Lung (tissue), 12 donors: Measurements from ENCODE around the gene EIF3F. TPM values are rescaled to one million over a fixed set of nuclear protein-coding genes. Genes with fewer than 3 reads are reported as not detected.

ENCODE experiments used
- ATAC-seq: fragments of 200-7000 bp; cut with Tn5 transposase; one replicate; pipeline ENCODE4 v1.9.1; 2020; ENCODE audit warnings: moderate number of reproducible peaks; ENCODE audit not compliant: insufficient read depth, low FRiP score
- DNase-seq, 3 donors: peaks; one replicate each; pipeline ENCODE4 v3.0.0-alpha.2; 2013 to 2017
- H3K27ac ChIP-seq, 2 donors: one replicate each; pipeline ENCODE4 v1.5.1; 2013; ENCODE audit warnings: mild to moderate bottlenecking in 2 of 2, moderate library complexity in 2 of 2, control low read depth in 1 of 2, inconsistent platforms in 1 of 2, low read depth in 1 of 2, low read length in 1 of 2
- H3K27me3 ChIP-seq, 3 donors: one replicate each; pipeline ENCODE4 v1.5.1; 2013; ENCODE audit warnings: low read length in 2 of 3; ENCODE audit not compliant: control insufficient read depth in 3 of 3, insufficient read depth in 3 of 3
- H3K36me3 ChIP-seq, 4 donors: one replicate each; pipeline ENCODE4 v1.5.1; 2013; ENCODE audit warnings: low read length in 4 of 4, mild to moderate bottlenecking in 1 of 4, moderate library complexity in 1 of 4; ENCODE audit not compliant: control insufficient read depth in 4 of 4, insufficient read depth in 4 of 4
- H3K4me1 ChIP-seq, 5 donors: one replicate each; pipeline ENCODE4 v1.5.1; 2013; ENCODE audit warnings: low read length in 5 of 5, mild to moderate bottlenecking in 2 of 5, moderate library complexity in 1 of 5; ENCODE audit not compliant: control insufficient read depth in 5 of 5, insufficient read depth in 5 of 5
- H3K4me3 ChIP-seq: one replicate; pipeline ENCODE4 v1.5.1; 2013; ENCODE audit warnings: mild to moderate bottlenecking, control low read depth, moderate library complexity
- H3K9ac ChIP-seq, 2 donors: one replicate each; pipeline ENCODE4 v1.5.1; 2013; ENCODE audit warnings: low read length in 2 of 2, control low read depth in 1 of 2; ENCODE audit not compliant: insufficient read depth in 1 of 2
- H3K9me3 ChIP-seq, 4 donors: one replicate each; pipeline ENCODE4 v1.5.1; 2013; ENCODE audit warnings: low read length in 3 of 4, mild to moderate bottlenecking in 1 of 4, moderate library complexity in 1 of 4; ENCODE audit not compliant: control insufficient read depth in 4 of 4, insufficient read depth in 3 of 4
- WGBS, 2 donors: extraction: QIAGEN DNeasy Blood & Tissue Kit; methylation state at CpG; one replicate each; pipeline ENCODE4 v1.1.7; 2013; 5-methylcytosine and 5-hydroxymethylcytosine counted together
- polyA plus RNA-seq, 2 donors: library from polyadenylated mRNA; stranded (reverse); fragments of 200-250 nt; gene quantifications; one replicate each; pipeline ENCODE4 v1.2.1, GENCODE V29; 2013
- total RNA-seq, 2 donors: library from RNA; depleted of rRNA in 1 of 2; stranded (reverse); fragments of >200 nt in 1 of 2; gene quantifications; one replicate each; pipeline ENCODE4 v1.2.1, GENCODE V29; 2014 to 2021
- TF ChIP-seq, protein P1 (sequence below): IDR thresholded peaks from 2 replicates; pipeline ENCODE4 v1.5.1; 2012; ENCODE audit warnings: mild to moderate bottlenecking; ENCODE audit errors: control extremely low read depth, extremely low read depth
- donor health status: control.
- donor health status: control.
- donor health status: Bipolar disorder and iron deficiency.
- donor health status: healthy.
- donor health status: DM: yes; HTN: yes; CAD: no.

EIF3F gene
- total and polyA plus RNA-seq, 4 donors, result 166 to 471 (median 234) TPM

DNA sequence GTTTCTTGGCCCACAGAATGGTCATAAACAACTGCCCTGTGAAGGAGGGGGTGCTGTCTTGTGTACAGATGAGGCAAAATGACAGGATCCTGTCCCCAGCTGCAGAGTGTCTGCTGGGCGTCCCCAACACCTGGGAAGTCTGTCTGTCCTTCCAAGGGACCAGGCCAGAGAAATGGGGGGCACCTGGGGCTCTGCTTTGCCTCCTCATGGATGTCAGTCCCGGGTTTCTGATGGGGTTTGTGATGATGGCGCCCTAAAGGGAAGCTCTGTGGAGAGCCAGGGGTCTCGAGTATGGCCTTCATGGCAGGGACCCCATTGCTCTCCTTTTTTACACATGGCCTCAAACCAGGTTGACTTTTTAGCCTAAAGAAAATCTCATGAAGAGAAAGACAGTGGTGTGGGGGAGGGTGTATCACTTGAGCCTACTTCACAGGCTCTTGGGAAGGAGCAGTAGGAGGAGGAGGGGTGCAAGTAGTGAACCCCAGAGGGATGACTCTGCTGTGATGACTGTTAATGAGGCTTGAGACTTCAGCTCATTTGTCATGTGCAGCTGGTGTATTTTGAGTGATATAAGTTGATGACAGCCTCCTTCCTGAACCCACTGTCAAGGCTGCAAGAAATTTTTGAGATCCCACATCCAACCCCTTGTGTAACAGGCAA, 53.3 kb downstream of the EIF3F start:
- DNase-seq (no peak), ATAC-seq (no peak)
- no peaks in the 10 kb centered on the region for H3K36me3 ChIP-seq
- H3K9me3 ChIP-seq, result no peaks in the 10 kb centered on the region
- peaks cover 0 to 2% (median 0%) of the 10 kb centered on the region in 3 donors for H3K27me3 ChIP-seq
- no peak overlapping the region for H3K27ac ChIP-seq
- no peak overlapping the region for H3K9ac ChIP-seq
- H3K4me3 ChIP-seq, result no peak overlapping the region
- no peaks in the 10 kb centered on the region for H3K4me1 ChIP-seq
- 81 to 90% methylated on average over 4 of the region's 4 CpGs for WGBS, 2 donors
- TF ChIP-seq, protein P1, sequence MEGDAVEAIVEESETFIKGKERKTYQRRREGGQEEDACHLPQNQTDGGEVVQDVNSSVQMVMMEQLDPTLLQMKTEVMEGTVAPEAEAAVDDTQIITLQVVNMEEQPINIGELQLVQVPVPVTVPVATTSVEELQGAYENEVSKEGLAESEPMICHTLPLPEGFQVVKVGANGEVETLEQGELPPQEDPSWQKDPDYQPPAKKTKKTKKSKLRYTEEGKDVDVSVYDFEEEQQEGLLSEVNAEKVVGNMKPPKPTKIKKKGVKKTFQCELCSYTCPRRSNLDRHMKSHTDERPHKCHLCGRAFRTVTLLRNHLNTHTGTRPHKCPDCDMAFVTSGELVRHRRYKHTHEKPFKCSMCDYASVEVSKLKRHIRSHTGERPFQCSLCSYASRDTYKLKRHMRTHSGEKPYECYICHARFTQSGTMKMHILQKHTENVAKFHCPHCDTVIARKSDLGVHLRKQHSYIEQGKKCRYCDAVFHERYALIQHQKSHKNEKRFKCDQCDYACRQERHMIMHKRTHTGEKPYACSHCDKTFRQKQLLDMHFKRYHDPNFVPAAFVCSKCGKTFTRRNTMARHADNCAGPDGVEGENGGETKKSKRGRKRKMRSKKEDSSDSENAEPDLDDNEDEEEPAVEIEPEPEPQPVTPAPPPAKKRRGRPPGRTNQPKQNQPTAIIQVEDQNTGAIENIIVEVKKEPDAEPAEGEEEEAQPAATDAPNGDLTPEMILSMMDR, result no peak

DNA sequence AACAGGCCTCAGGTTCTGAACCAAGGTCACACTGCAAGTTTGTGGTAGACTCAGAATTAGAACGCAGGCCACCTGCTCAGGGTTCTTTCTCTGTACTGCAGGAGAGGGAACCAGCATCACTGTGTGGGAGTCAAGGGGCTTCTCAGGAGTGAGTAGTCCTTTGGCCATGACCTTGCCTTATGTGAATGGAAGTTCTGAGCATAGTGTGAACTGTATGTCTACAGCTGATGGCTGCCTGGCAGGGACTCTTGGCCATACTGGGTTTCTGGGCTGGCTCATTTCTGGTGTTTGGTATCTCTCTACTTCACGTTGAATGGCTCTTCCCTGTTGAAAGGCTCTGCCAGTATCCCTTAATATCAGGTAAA, 53.8 kb downstream of the EIF3F start:
- H3K4me1 ChIP-seq, result no peaks in the 10 kb centered on the region
- H3K36me3 ChIP-seq, result no peaks in the 10 kb centered on the region
- no peak overlapping the region for H3K27ac ChIP-seq
- H3K9me3 ChIP-seq, result no peaks in the 10 kb centered on the region
- ATAC-seq (no peak), DNase-seq (no peak)
- no peak overlapping the region for H3K4me3 ChIP-seq
- peaks cover 0 to 2% (median 0%) of the 10 kb centered on the region in 3 donors for H3K27me3 ChIP-seq
- TF ChIP-seq, protein P1, result no peak
- 86 to 90% methylated on average over 2 of the region's 2 CpGs for WGBS, 2 donors
- H3K9ac ChIP-seq, result no peak overlapping the region

DNA sequence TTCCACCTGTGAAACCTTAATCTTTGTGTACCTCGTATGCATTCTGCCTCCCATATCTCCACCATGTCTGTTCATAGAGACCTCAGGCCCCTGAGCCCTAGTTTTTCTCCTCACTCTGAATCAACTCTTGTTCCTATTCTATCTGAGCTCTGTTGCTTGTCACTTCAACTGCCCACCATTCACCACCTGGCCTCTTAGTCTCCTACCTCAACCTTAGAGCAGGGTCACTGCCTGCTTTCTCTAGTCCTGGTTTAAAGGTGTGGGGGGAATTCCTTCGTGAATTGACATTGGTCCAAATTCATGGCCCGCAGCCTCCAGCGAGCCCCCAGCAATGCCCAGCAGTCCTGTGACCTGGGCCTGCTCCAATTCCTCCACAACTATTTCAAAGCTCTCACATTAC, 54.4 kb downstream of the EIF3F start:
- DNase-seq, result no peak
- H3K9me3 ChIP-seq, result no peaks in the 10 kb centered on the region
- peaks cover 0 to 2% (median 0%) of the 10 kb centered on the region in 3 donors for H3K27me3 ChIP-seq
- H3K36me3 ChIP-seq, result no peaks in the 10 kb centered on the region
- H3K9ac ChIP-seq, result no peak overlapping the region
- ATAC-seq, result no peak
- H3K4me3 ChIP-seq, result no peak overlapping the region
- 93% methylated on average over 4 of the region's 4 CpGs for WGBS, 2 donors
- TF ChIP-seq, protein P1, result no peak
- no peaks in the 10 kb centered on the region for H3K4me1 ChIP-seq
- H3K27ac ChIP-seq, result no peak overlapping the region

DNA sequence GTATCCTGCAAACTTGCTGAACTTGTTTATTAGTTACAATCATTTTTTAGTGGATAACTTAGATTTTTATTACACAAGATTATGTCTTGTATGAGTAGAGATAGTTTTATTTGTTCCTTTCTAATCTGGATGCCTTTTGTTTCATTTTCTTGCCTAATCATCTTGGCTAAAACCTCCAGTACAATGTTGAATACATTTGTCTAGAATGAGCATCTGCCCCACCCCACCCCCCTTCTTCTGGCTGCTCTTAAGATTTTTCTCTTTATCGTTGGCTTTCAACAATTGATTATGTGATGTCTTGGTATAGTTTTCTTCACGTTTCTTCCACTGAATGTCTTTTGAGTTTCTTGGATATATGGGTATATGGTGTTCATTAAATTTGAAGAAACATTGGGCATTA, 56.6 kb downstream of the EIF3F start:
- TF ChIP-seq, protein P1, result no peak
- DNase-seq (no peak), ATAC-seq (no peak)
- WGBS, 2 donors, result 55 to 72% methylated on average over 2 of the region's 2 CpGs
- H3K27ac ChIP-seq, result no peak overlapping the region
- peaks cover 0 to 2% (median 0%) of the 10 kb centered on the region in 4 donors for H3K9me3 ChIP-seq
- H3K36me3 ChIP-seq, result no peaks in the 10 kb centered on the region
- no peak overlapping the region for H3K9ac ChIP-seq
- no peaks in the 10 kb centered on the region for H3K4me1 ChIP-seq
- no peak overlapping the region for H3K4me3 ChIP-seq
- H3K27me3 ChIP-seq, result peaks cover 0 to 2% (median 0%) of the 10 kb centered on the region in 3 donors
